Natural killer cell treated with Interleukin-12 subunit alpha and Interleukin-12 subunit beta and Interleukin-15 and Interleukin-18, amount 100 ng/mL, for 72 hours (primary cell): Measurements from ENCODE around the gene COPS6. TPM values are rescaled to one million over a fixed set of nuclear protein-coding genes. Genes with fewer than 3 reads are reported as not detected.
A peak's percentile ranks its signal among the peaks of the same experiment; 100 is the strongest.

Source experiments
- ATAC-seq, 2 donors: fragments of 150-1000 bp; cut with Tn5 transposase in 1 of 2; sonication (Bioruptor Pico), chemical (Tn5 transposase) in 1 of 2; 2 replicates each; pipeline ENCODE4 v1.10.0; 2021
- DNase-seq: peaks from one replicate; pipeline ENCODE4 v3.0.0; 2022; ENCODE audit warnings: low spot score
- H3K27ac Mint-ChIP-seq, 2 donors: 1 replicate in 1 of 2; 2 replicates in 1 of 2; pipeline ENCODE4 v1.8.0; 2022; ENCODE audit warnings: mixed read lengths in 2 of 2, mild to moderate bottlenecking in 1 of 2, moderate library complexity in 1 of 2
- H3K27me3 Mint-ChIP-seq, 2 donors: 1 replicate in 1 of 2; 2 replicates in 1 of 2; pipeline ENCODE4 v1.8.0; 2022; ENCODE audit warnings: mixed read lengths in 2 of 2
- H3K36me3 Mint-ChIP-seq: one replicate; pipeline ENCODE4 v1.8.0; 2022; ENCODE audit warnings: mixed read lengths
- H3K4me1 Mint-ChIP-seq, 2 donors: 1 replicate in 1 of 2; 2 replicates in 1 of 2; pipeline ENCODE4 v1.8.0; 2022; ENCODE audit warnings: low read depth in 2 of 2, mixed read lengths in 2 of 2, mild to moderate bottlenecking in 1 of 2
- H3K4me3 Mint-ChIP-seq: one replicate; pipeline ENCODE4 v1.8.0; 2022; ENCODE audit warnings: mixed read lengths
- H3K9me3 Mint-ChIP-seq: 2 replicates; pipeline ENCODE4 v1.8.0; 2022; ENCODE audit warnings: mixed read lengths
- total RNA-seq, 2 donors: library from RNA; stranded (reverse); gene quantifications; one replicate each; pipeline ENCODE4 v1.2.3, GENCODE V29; 2022

Gene COPS6
- total RNA-seq, result 10 to 100 TPM; 81.8 to 88.8 TPM

- Mint-ChIP-seq H3K27me3 (no peaks in the 10 kb centered on the region), H3K9me3 (no peaks in the 10 kb centered on the region), H3K36me3 (peaks cover 10% of the 10 kb centered on the region), H3K4me1 (peaks cover 9 to 27% of the 10 kb centered on the region in 2 donors), H3K4me3 (peak within 1 kb of the TSS; percentile 94), H3K27ac (peak within 1 kb of the TSS; percentile 83 to 86)
- ATAC-seq, result peak; percentile 81 to 89
- DNase-seq, result peak; percentile 92
These were observed at the start of gene COPS6 for GRCh38 chr7:100088621-100089457. TSS of gene COPS6 (plus strand) at chr7:100088969. CDS start at chr7:100088991, 22 bp downstream.

- Mint-ChIP-seq H3K4me3 (no peak overlapping the region), H3K27ac (peak overlapping the region in 1 of 2 donors; percentile 45), H3K4me1 (peaks cover 6 to 11% of the 10 kb centered on the region in 2 donors), H3K9me3 (no peaks in the 10 kb centered on the region), H3K36me3 (peaks cover 8% of the 10 kb centered on the region), H3K27me3 (no peaks in the 10 kb centered on the region)
- ATAC-seq, result no peak
- no peak for DNase-seq
These were observed 48.2 kb upstream of the COPS6 start for GRCh38 chr7:100040575-100040974.

GRCh38 chr7:100044718-100045117, 44.1 kb upstream of the COPS6 start:
- peaks cover 6 to 16% of the 10 kb centered on the region in 2 donors for H3K4me1 Mint-ChIP-seq
- no peaks in the 10 kb centered on the region for H3K9me3 Mint-ChIP-seq
- DNase-seq (no peak), ATAC-seq (no peak)
- H3K27ac Mint-ChIP-seq, result no peak overlapping the region
- H3K36me3 Mint-ChIP-seq, result no peaks in the 10 kb centered on the region
- H3K4me3 Mint-ChIP-seq, result no peak overlapping the region
- no peaks in the 10 kb centered on the region for H3K27me3 Mint-ChIP-seq

- DNase-seq, result no peak
- no peak for ATAC-seq
- no peak overlapping the region for H3K27ac Mint-ChIP-seq
- H3K4me3 Mint-ChIP-seq, result peak overlapping the region; percentile 45
- H3K27me3 Mint-ChIP-seq, result no peaks in the 10 kb centered on the region
- no peaks in the 10 kb centered on the region for H3K9me3 Mint-ChIP-seq
- no peaks in the 10 kb centered on the region for H3K36me3 Mint-ChIP-seq
- H3K4me1 Mint-ChIP-seq, result peaks cover 7 to 23% of the 10 kb centered on the region in 2 donors
These were observed 40.1 kb upstream of the COPS6 start for GRCh38 chr7:100048680-100049079.

- Mint-ChIP-seq H3K4me1 (peaks cover 7 to 19% of the 10 kb centered on the region in 2 donors), H3K36me3 (no peaks in the 10 kb centered on the region), H3K4me3 (peak within 1 kb of the TSS; percentile 87), H3K9me3 (no peaks in the 10 kb centered on the region), H3K27me3 (no peaks in the 10 kb centered on the region), H3K27ac (peak within 1 kb of the TSS; percentile 70 to 93)
- DNase-seq, result peak; percentile 82
- ATAC-seq, result peak; percentile 97
These were observed 39.1 kb upstream of the COPS6 start, which contains the start of gene ZSCAN21 for GRCh38 chr7:100049441-100050291. TSS of gene ZSCAN21 (plus strand) at chr7:100049774. CDS start at chr7:100057007, 7,233 bp downstream.

- ATAC-seq, result no peak
- H3K9me3 Mint-ChIP-seq, result no peaks in the 10 kb centered on the region
- no peaks in the 10 kb centered on the region for H3K27me3 Mint-ChIP-seq
- H3K36me3 Mint-ChIP-seq, result no peaks in the 10 kb centered on the region
- DNase-seq, result no peak
- no peak overlapping the region for H3K27ac Mint-ChIP-seq
- H3K4me3 Mint-ChIP-seq, result peak overlapping the region; percentile 13
- peaks cover 7 to 17% of the 10 kb centered on the region in 2 donors for H3K4me1 Mint-ChIP-seq
These were observed 37.2 kb upstream of the COPS6 start for GRCh38 chr7:100051611-100052010.

- DNase-seq, result no peak
- Mint-ChIP-seq H3K36me3 (no peaks in the 10 kb centered on the region), H3K27ac (no peak overlapping the region), H3K4me3 (no peak overlapping the region), H3K4me1 (peaks cover 7 to 17% of the 10 kb centered on the region in 2 donors), H3K27me3 (no peaks in the 10 kb centered on the region), H3K9me3 (no peaks in the 10 kb centered on the region)
- no peak for ATAC-seq
These were observed 35.6 kb upstream of the COPS6 start for GRCh38 chr7:100053215-100053614.

- Mint-ChIP-seq H3K36me3 (no peaks in the 10 kb centered on the region), H3K9me3 (no peaks in the 10 kb centered on the region), H3K27me3 (no peaks in the 10 kb centered on the region), H3K27ac (no peak overlapping the region), H3K4me3 (no peak overlapping the region), H3K4me1 (no peaks in the 10 kb centered on the region)
- DNase-seq, result no peak
- ATAC-seq, result no peak
These were observed 31.8 kb upstream of the COPS6 start for GRCh38 chr7:100057006-100057405.

GRCh38 chr7:100059251-100059739, 29.5 kb upstream of the COPS6 start:
- no peaks in the 10 kb centered on the region for H3K36me3 Mint-ChIP-seq
- no peaks in the 10 kb centered on the region for H3K4me1 Mint-ChIP-seq
- H3K27ac Mint-ChIP-seq, result no peak overlapping the region
- H3K4me3 Mint-ChIP-seq, result no peak overlapping the region
- no peaks in the 10 kb centered on the region for H3K27me3 Mint-ChIP-seq
- DNase-seq, result no peak
- H3K9me3 Mint-ChIP-seq, result no peaks in the 10 kb centered on the region
- ATAC-seq, result no peak

- no peaks in the 10 kb centered on the region for H3K27me3 Mint-ChIP-seq
- no peak for DNase-seq
- H3K4me1 Mint-ChIP-seq, result no peaks in the 10 kb centered on the region
- no peak for ATAC-seq
- H3K27ac Mint-ChIP-seq, result no peak overlapping the region
- no peaks in the 10 kb centered on the region for H3K36me3 Mint-ChIP-seq
- no peak overlapping the region for H3K4me3 Mint-ChIP-seq
- H3K9me3 Mint-ChIP-seq, result no peaks in the 10 kb centered on the region
These were observed 27.1 kb upstream of the COPS6 start for GRCh38 chr7:100061518-100062193.

- DNase-seq (no peak), ATAC-seq (no peak)
- no peaks in the 10 kb centered on the region for H3K36me3 Mint-ChIP-seq
- no peaks in the 10 kb centered on the region for H3K4me1 Mint-ChIP-seq
- H3K27me3 Mint-ChIP-seq, result no peaks in the 10 kb centered on the region
- H3K9me3 Mint-ChIP-seq, result no peaks in the 10 kb centered on the region
- no peak overlapping the region for H3K27ac Mint-ChIP-seq
- H3K4me3 Mint-ChIP-seq, result no peak overlapping the region
These were observed 25.4 kb upstream of the COPS6 start for GRCh38 chr7:100063376-100063775.

GRCh38 chr7:100064162-100064561, 24.6 kb upstream of the COPS6 start:
- no peaks in the 10 kb centered on the region for H3K4me1 Mint-ChIP-seq
- H3K27ac Mint-ChIP-seq, result no peak overlapping the region
- ATAC-seq (no peak), DNase-seq (no peak)
- H3K4me3 Mint-ChIP-seq, result no peak overlapping the region
- no peaks in the 10 kb centered on the region for H3K36me3 Mint-ChIP-seq
- no peaks in the 10 kb centered on the region for H3K27me3 Mint-ChIP-seq
- H3K9me3 Mint-ChIP-seq, result no peaks in the 10 kb centered on the region

- Mint-ChIP-seq H3K27me3 (no peaks in the 10 kb centered on the region), H3K27ac (no peak overlapping the region), H3K36me3 (peaks cover 9% of the 10 kb centered on the region), H3K9me3 (no peaks in the 10 kb centered on the region), H3K4me1 (no peaks in the 10 kb centered on the region), H3K4me3 (no peak overlapping the region)
- DNase-seq (no peak), ATAC-seq (no peak)
These were observed 23.1 kb upstream of the COPS6 start for GRCh38 chr7:100065452-100066186.
